GM12801 (cell line): ENCODE measurements around the gene ARSJ.

Source experiments
- CTCF ChIP-seq: IDR thresholded peaks from one replicate; pipeline ENCODE4 v1.5.1; 2011; ENCODE audit warnings: control low read depth; ENCODE audit not compliant: insufficient read length; ENCODE audit errors: extremely low read depth

The ARSJ gene

GRCh38 chr4:114019276-114019968, 40.0 kb upstream of the ARSJ start:
- TF ChIP-seq CTCF, result no peak

GRCh38 chr4:114017120-114017917, 37.9 kb upstream of the ARSJ start:
- TF ChIP-seq CTCF, result no peak

- no peak for TF ChIP-seq CTCF
Measured at GRCh38 chr4:114015444-114015899, 36.0 kb upstream of the ARSJ start.

- TF ChIP-seq CTCF, result no peak
Measured at GRCh38 chr4:114012749-114013148, 33.3 kb upstream of the ARSJ start.

- TF ChIP-seq CTCF, result no peak
Measured at GRCh38 chr4:114005569-114006442, 26.4 kb upstream of the ARSJ start.

GRCh38 chr4:113998531-113998930, 19.1 kb upstream of the ARSJ start:
- TF ChIP-seq CTCF, result no peak

GRCh38 chr4:113998079-113998478, 18.6 kb upstream of the ARSJ start:
- no peak for TF ChIP-seq CTCF
